Duodenal mucosa (tissue), 2 donors: ENCODE results near the gene ANKRD30A.
"Not testable (repeated sequence)": the region's sequence is repeated elsewhere in the genome, so short reads cannot be mapped to it uniquely, and the experiment has no call there.

Experiments used
- H3K27ac ChIP-seq: one replicate; pipeline ENCODE4 v1.7.0; 2013; ENCODE audit warnings: low read depth, low read length
- H3K27me3 ChIP-seq, 2 donors: one replicate each; pipeline ENCODE4 v1.7.0; 2013; ENCODE audit warnings: low read length in 2 of 2, control low read depth in 1 of 2; ENCODE audit not compliant: insufficient read depth in 2 of 2, control insufficient read depth in 1 of 2
- H3K36me3 ChIP-seq, 2 donors: one replicate each; pipeline ENCODE4 v1.7.0; 2013; ENCODE audit warnings: low read length in 2 of 2, control low read depth in 1 of 2; ENCODE audit not compliant: insufficient read depth in 2 of 2, control insufficient read depth in 1 of 2
- H3K4me1 ChIP-seq, 2 donors: one replicate each; pipeline ENCODE4 v1.7.0; 2013; ENCODE audit warnings: low read length in 2 of 2, control low read depth in 1 of 2; ENCODE audit not compliant: insufficient read depth in 2 of 2, control insufficient read depth in 1 of 2
- H3K4me3 ChIP-seq, 2 donors: one replicate each; pipeline ENCODE4 v1.7.0; 2013; ENCODE audit warnings: low read length in 2 of 2, low read depth in 1 of 2
- H3K9ac ChIP-seq, 2 donors: one replicate each; pipeline ENCODE4 v1.7.0; 2013; ENCODE audit warnings: low read length in 2 of 2, low read depth in 1 of 2
- H3K9me3 ChIP-seq, 2 donors: one replicate each; pipeline ENCODE4 v1.7.0; 2013; ENCODE audit warnings: low read length in 2 of 2, control low read depth in 1 of 2; ENCODE audit not compliant: control insufficient read depth in 1 of 2

Gene ANKRD30A

GRCh38 chr10:37255837-37256236 lies 130.4 kb downstream of the ANKRD30A start:
- not testable (repeated sequence) for H3K9ac ChIP-seq, H3K9me3 ChIP-seq, H3K4me1 ChIP-seq, H3K4me3 ChIP-seq, H3K36me3 ChIP-seq, H3K27ac ChIP-seq, H3K27me3 ChIP-seq

DNA sequence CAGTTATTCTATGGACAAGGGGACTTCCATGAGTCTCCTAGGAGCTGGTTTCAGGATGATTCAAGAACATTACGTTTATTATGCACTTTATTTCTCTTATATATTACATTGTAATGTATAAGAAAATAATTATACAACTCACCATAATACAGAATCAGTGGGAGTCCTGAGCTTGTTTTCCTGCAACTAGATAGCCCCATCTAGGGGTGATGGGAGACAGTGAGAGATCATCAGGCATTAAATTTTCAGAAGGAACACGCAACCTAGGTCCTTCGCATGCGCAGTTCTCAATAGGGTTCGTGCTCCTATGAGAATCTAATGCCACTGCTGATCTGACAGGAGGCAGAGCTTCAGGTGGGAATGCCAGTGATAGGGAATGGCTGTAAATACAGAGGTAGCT lies 137.9 kb downstream of the ANKRD30A start:
- H3K36me3 ChIP-seq, result no peaks in the 10 kb centered on the region
- H3K4me1 ChIP-seq, result no peaks in the 10 kb centered on the region
- no peak overlapping the region for H3K4me3 ChIP-seq
- H3K27me3 ChIP-seq, result no peaks in the 10 kb centered on the region
- peaks cover 0 to 9% of the 10 kb centered on the region in 2 donors for H3K9me3 ChIP-seq
- no peak overlapping the region for H3K9ac ChIP-seq
- H3K27ac ChIP-seq, result no peak overlapping the region

DNA sequence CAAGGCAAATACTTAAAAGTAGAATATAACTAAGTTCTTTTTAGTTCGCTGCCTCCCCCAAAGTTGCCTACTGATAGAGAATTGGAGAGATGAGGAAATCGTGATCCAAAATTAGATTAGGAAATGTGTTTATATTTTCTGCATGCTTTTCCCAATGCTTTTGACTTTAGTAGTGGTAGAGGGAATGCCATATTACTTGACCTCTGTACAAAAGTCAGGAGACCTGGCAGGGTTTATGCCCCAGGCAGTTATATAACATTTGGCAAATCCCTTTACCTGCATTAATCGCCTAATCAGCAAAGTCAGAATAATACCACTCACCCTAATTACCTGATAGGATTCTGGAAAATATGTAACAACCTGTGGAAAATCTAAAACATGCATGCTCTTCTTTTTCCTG lies 142.9 kb downstream of the ANKRD30A start:
- Histone ChIP-seq H3K4me3 (no peak overlapping the region), H3K27ac (no peak overlapping the region), H3K9ac (no peak overlapping the region), H3K9me3 (peaks cover 0 to 11% of the 10 kb centered on the region in 2 donors), H3K27me3 (no peaks in the 10 kb centered on the region), H3K4me1 (no peaks in the 10 kb centered on the region), H3K36me3 (no peaks in the 10 kb centered on the region)

- Histone ChIP-seq H3K27ac (no peak overlapping the region), H3K4me1 (no peaks in the 10 kb centered on the region), H3K9me3 (peaks cover 0 to 10% of the 10 kb centered on the region in 2 donors), H3K36me3 (no peaks in the 10 kb centered on the region), H3K4me3 (no peak overlapping the region), H3K27me3 (no peaks in the 10 kb centered on the region), H3K9ac (no peak overlapping the region)
Observed at GRCh38 chr10:37269554-37270256, 144.3 kb downstream of the ANKRD30A start.

- Histone ChIP-seq H3K9ac (no peak overlapping the region), H3K36me3 (no peaks in the 10 kb centered on the region), H3K9me3 (peaks cover 0 to 6% of the 10 kb centered on the region in 2 donors), H3K4me3 (no peak overlapping the region), H3K4me1 (no peaks in the 10 kb centered on the region), H3K27ac (no peak overlapping the region), H3K27me3 (no peaks in the 10 kb centered on the region)
Observed at GRCh38 chr10:37275216-37275777, 149.9 kb downstream of the ANKRD30A start.

DNA sequence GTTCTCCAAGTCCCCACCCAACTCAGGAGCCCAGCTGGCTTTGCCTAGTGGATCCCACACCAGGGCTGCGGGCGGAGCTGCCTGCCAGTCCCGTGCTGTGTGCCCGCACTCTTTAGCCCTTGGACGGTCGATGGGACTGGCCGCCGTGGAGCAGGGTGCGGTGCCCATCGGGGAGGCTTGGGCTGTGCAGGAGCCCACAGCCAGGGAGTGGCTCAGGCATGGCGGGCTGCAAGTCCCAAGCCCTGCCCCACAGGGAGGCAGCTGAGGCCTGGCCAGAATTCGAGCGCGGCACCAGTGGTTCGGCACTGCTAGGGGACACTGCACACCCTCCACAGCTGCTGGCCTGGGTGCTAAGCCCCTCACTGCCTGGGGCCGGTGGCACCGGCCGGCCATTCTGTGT lies 159.7 kb downstream of the ANKRD30A start:
- Histone ChIP-seq H3K9me3 (peaks cover 0 to 15% of the 10 kb centered on the region in 2 donors), H3K27me3 (no peaks in the 10 kb centered on the region), H3K4me3 (no peak overlapping the region), H3K36me3 (no peaks in the 10 kb centered on the region), H3K4me1 (no peaks in the 10 kb centered on the region), H3K27ac (no peak overlapping the region), H3K9ac (no peak overlapping the region)

DNA sequence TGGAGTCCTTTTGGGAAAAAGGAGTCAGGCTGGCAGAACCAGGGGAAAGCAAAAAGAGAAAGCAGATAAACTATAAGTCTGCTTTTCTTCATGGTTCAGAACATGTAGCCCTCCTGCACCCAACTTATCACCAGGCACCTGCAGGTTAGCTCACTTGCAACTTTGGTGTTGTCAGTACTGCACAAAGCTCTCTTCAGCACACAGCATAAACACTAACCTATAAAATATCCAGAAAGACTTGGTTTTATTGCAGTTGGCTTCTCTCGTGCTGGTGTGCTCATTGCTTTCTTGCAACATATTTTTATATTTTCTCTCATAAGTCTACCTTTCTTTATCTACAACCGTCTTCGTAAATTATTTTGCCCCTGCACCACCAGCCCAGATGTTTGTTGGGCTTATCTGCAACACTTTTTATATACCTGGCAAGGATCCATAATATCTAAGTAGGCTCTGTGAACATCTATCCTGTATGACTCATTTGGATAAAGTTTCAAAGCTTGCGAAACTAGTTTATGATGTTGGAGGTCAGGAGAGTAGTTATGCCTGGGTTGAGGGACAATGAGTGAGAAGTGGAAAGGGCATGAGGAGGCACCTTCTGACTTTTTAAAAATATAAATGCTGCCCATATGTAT lies 164.6 kb downstream of the ANKRD30A start:
- Histone ChIP-seq H3K36me3 (no peaks in the 10 kb centered on the region), H3K4me1 (no peaks in the 10 kb centered on the region), H3K4me3 (no peak overlapping the region), H3K9ac (no peak overlapping the region), H3K9me3 (peaks cover 3 to 22% of the 10 kb centered on the region in 2 donors), H3K27me3 (no peaks in the 10 kb centered on the region), H3K27ac (no peak overlapping the region)

DNA sequence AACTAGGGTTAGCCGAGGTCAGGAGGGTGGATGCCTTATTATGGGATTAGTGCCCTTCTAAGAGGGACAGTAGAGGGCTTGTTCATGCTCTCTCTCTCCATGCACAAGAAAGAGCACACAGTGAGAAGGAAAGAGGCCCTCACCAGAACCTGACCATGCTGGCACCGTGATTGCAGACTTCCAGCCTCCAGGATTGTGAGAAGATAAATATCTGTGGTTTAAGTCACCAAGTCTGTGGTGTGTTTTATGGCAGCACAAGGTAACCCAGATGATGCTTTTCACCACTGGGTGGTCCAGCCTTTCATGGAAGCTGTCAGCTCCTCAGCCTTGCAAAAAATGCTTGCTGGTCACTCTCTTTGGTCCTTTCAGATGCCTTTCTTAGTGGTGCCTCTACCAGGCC lies 175.9 kb downstream of the ANKRD30A start:
- Histone ChIP-seq H3K9ac (no peak overlapping the region), H3K4me3 (no peak overlapping the region), H3K27ac (no peak overlapping the region), H3K36me3 (no peaks in the 10 kb centered on the region), H3K27me3 (no peaks in the 10 kb centered on the region), H3K9me3 (peaks cover 11 to 14% of the 10 kb centered on the region in 2 donors), H3K4me1 (no peaks in the 10 kb centered on the region)

- Histone ChIP-seq H3K27ac (no peak overlapping the region), H3K36me3 (no peaks in the 10 kb centered on the region), H3K9me3 (peaks cover 15 to 17% of the 10 kb centered on the region in 2 donors), H3K9ac (no peak overlapping the region), H3K27me3 (no peaks in the 10 kb centered on the region), H3K4me1 (no peaks in the 10 kb centered on the region), H3K4me3 (no peak overlapping the region)
Observed at GRCh38 chr10:37304036-37304435, 178.6 kb downstream of the ANKRD30A start.

GRCh38 chr10:37314350-37314749 lies 189.0 kb downstream of the ANKRD30A start:
- Histone ChIP-seq H3K9me3 (peaks cover 3 to 7% of the 10 kb centered on the region in 2 donors), H3K36me3 (no peaks in the 10 kb centered on the region), H3K4me3 (no peak overlapping the region), H3K27me3 (no peaks in the 10 kb centered on the region), H3K9ac (no peak overlapping the region), H3K27ac (no peak overlapping the region), H3K4me1 (no peaks in the 10 kb centered on the region)
